Caco-2 (cell line): ENCODE results near the gene VPS50. TPM values are rescaled to one million over a fixed set of nuclear protein-coding genes. Genes with fewer than 3 reads are reported as not detected.

Experiments
- BruUV-seq: library from RNA; stranded (reverse); fragments of 400-500 nt; replicated peaks from 2 replicates; lab custom pipeline; 2021; lab: Mats Ljungman, UMichigan
- CTCF ChIA-PET: fragments of 300-600 bp; sonication (Branson Sonifier 250); formaldehyde crosslinking; loops from one replicate; lab custom pipeline; 2022; ENCODE audit warnings: antibody characterized with exemption; lab: Charles Lee
- POLR2A ChIA-PET: fragments of 300-600 bp; sonication (Branson Sonifier 250); formaldehyde crosslinking; loops from one replicate; lab custom pipeline; 2022; ENCODE audit warnings: antibody characterized with exemption; lab: Charles Lee
- DNase-seq, 2 experiments: peaks; one replicate each; pipeline versions ENCODE4 v3.0.0 to v3.0.0-alpha.2; 2020 to 2022
- H3K27me3 ChIP-seq: replicated peaks from 2 replicates; pipeline ENCODE4 v1.6.0; 2011; ENCODE audit warnings: low read length; ENCODE audit not compliant: control insufficient read depth, insufficient read depth
- H3K36me3 ChIP-seq: 2 replicates; pipeline ENCODE4 v1.5.1; 2011; ENCODE audit warnings: low read length; ENCODE audit not compliant: control insufficient read depth, insufficient read depth
- H3K4me1 ChIP-seq: fragments of 250-450 bp; sonication (Bioruptor Pico); 2 replicates; pipeline ENCODE4 v1.5.1; 2020; ENCODE audit warnings: mild to moderate bottlenecking
- H3K4me3 ChIP-seq: 2 replicates; pipeline ENCODE4 v1.5.1; 2011; ENCODE audit warnings: low read depth, mild to moderate bottlenecking, control low read depth, low read length
- H3K9me3 ChIP-seq: fragments of 250-450 bp; sonication (Bioruptor Pico); 2 replicates; pipeline ENCODE4 v1.5.1; 2020; ENCODE audit warnings: mild to moderate bottlenecking, moderate library complexity
- H3K27ac Mint-ChIP-seq: one replicate; pipeline ENCODE4 v1.8.0; 2022; ENCODE audit warnings: mixed read lengths; ENCODE audit not compliant: unreplicated experiment
- H3K27me3 Mint-ChIP-seq: one replicate; pipeline ENCODE4 v1.8.0; 2022; ENCODE audit warnings: mixed read lengths; ENCODE audit not compliant: insufficient read depth, unreplicated experiment
- H3K36me3 Mint-ChIP-seq: one replicate; pipeline ENCODE4 v1.8.0; 2022; ENCODE audit warnings: mild to moderate bottlenecking, mixed read lengths; ENCODE audit not compliant: insufficient read depth, unreplicated experiment
- H3K4me1 Mint-ChIP-seq: one replicate; pipeline ENCODE4 v1.8.0; 2022; ENCODE audit warnings: low read depth, mixed read lengths; ENCODE audit not compliant: unreplicated experiment
- H3K4me3 Mint-ChIP-seq: one replicate; pipeline ENCODE4 v1.8.0; 2022; ENCODE audit warnings: mild to moderate bottlenecking, moderate library complexity, mixed read lengths; ENCODE audit not compliant: unreplicated experiment
- H3K9me3 Mint-ChIP-seq: one replicate; pipeline ENCODE4 v1.8.0; 2022; ENCODE audit warnings: mixed read lengths; ENCODE audit not compliant: unreplicated experiment
- intact Hi-C: fragments of 100-400 bp; cut with micrococcal nuclease; formaldehyde crosslinking; loops from one replicate; pipeline ENCODE4 v1.10.0; 2022; ENCODE audit not compliant: unreplicated experiment
- total RNA-seq: library from RNA; stranded (reverse); gene quantifications from 2 replicates; pipeline ENCODE4 v1.2.3, GENCODE V29; 2022
- TF ChIP-seq, protein P1 (sequence below), 2 experiments: fragments of 200-600 bp in 1 of 2; IDR thresholded peaks; 1 replicate in 1 of 2; 2 replicates in 1 of 2; pipeline versions ENCODE4 v1.5.1 to v1.8.0; 2011 to 2022; ENCODE audit warnings: antibody characterized with exemption in 1 of 2, control low read depth in 1 of 2, inconsistent platforms in 1 of 2, low read depth in 1 of 2, low read length in 1 of 2, mild to moderate bottlenecking in 1 of 2, moderate library complexity in 1 of 2; ENCODE audit not compliant: insufficient read depth in 1 of 2, severe bottlenecking in 1 of 2, unreplicated experiment in 1 of 2

The VPS50 gene
- total RNA-seq, 1 experiment from 2014 or later: 40.3 TPM

DNA sequence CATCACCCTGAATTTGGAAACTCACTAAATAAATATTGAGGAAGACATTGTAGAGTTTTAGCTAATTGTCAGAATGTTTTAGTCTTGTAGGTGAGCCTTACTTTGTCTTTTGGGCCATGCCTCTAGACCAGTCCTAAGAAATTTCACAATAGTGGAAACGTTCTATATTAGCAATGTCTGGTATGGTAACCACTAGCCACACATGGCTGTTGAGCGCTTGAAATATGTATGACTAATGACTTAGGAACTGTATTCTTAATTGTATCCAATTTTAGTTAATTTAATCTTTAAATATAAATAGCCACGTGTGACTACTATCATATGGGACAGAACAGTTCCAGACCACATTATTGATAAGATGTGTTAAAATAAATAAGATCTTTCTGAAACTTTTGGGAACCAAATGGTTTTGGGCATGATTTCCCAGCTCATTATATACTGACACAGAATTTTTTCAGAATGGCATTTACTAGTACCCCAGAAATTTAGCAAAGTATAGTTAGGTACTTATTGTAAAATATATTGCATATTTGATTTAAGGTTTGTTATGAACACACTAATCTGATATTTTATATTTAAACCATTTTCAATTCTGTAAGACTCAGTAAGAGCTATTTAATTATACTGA is 95.0 kb downstream of the VPS50 start:
- H3K9me3 ChIP-seq: no peaks in the 10 kb centered on the region
- no peak for DNase-seq
- H3K4me3 ChIP-seq: no peak overlapping the region
- no peak overlapping the region for H3K27ac Mint-ChIP-seq
- intact Hi-C loops: no loop called here
- POLR2A ChIA-PET: no interaction called here
- peaks cover 13% of the 10 kb centered on the region for H3K36me3 Mint-ChIP-seq
- TF ChIP-seq, protein P1, sequence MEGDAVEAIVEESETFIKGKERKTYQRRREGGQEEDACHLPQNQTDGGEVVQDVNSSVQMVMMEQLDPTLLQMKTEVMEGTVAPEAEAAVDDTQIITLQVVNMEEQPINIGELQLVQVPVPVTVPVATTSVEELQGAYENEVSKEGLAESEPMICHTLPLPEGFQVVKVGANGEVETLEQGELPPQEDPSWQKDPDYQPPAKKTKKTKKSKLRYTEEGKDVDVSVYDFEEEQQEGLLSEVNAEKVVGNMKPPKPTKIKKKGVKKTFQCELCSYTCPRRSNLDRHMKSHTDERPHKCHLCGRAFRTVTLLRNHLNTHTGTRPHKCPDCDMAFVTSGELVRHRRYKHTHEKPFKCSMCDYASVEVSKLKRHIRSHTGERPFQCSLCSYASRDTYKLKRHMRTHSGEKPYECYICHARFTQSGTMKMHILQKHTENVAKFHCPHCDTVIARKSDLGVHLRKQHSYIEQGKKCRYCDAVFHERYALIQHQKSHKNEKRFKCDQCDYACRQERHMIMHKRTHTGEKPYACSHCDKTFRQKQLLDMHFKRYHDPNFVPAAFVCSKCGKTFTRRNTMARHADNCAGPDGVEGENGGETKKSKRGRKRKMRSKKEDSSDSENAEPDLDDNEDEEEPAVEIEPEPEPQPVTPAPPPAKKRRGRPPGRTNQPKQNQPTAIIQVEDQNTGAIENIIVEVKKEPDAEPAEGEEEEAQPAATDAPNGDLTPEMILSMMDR (IDR thresholded peaks at IDR 0.05; ENCODE audit: insufficient read depth in 1 of 2, low read depth in 1 of 2, low read length in 1 of 2, severe bottlenecking in 1 of 2, unreplicated experiment in 1 of 2): no peak
- no peak overlapping the region for H3K4me3 Mint-ChIP-seq
- no TSS peak for BruUV-seq
- H3K4me1 ChIP-seq: no peaks in the 10 kb centered on the region
- no peaks in the 10 kb centered on the region for H3K27me3 Mint-ChIP-seq
- CTCF ChIA-PET: no interaction called here
- H3K27me3 ChIP-seq: no peaks in the 10 kb centered on the region
- peaks cover 10% of the 10 kb centered on the region for H3K9me3 Mint-ChIP-seq
- no peaks in the 10 kb centered on the region for H3K36me3 ChIP-seq
- no peaks in the 10 kb centered on the region for H3K4me1 Mint-ChIP-seq

DNA sequence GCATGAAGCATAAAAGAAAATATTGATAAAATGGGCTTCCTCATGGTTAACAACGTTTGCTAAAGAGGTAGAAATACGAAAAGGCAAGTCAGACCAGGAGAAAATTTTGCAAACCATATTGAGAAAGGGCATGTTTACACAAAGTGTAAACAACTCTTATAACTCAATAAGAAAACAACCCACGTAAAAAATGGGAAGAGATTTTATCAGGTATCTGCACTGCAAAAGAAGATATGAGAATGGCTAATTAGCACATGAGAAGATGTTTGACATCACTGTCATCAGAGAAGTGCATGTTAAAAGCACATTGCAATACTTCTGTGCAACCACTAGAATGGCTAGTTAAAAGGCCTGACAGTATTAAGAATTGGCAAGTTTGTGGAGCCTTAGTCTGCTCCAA is 99.5 kb downstream of the VPS50 start:
- BruUV-seq: no TSS peak
- Mint-ChIP-seq H3K9me3 (peaks cover 10% of the 10 kb centered on the region), H3K27me3 (no peaks in the 10 kb centered on the region), H3K27ac (no peak overlapping the region), H3K4me3 (no peak overlapping the region), H3K4me1 (no peaks in the 10 kb centered on the region), H3K36me3 (no peaks in the 10 kb centered on the region)
- Histone ChIP-seq H3K27me3 (no peaks in the 10 kb centered on the region), H3K4me3 (no peak overlapping the region), H3K9me3 (no peaks in the 10 kb centered on the region), H3K36me3 (no peaks in the 10 kb centered on the region), H3K4me1 (no peaks in the 10 kb centered on the region)
- TF ChIP-seq, protein P1 (IDR thresholded peaks at IDR 0.05; ENCODE audit: insufficient read depth in 1 of 2, low read depth in 1 of 2, low read length in 1 of 2, severe bottlenecking in 1 of 2, unreplicated experiment in 1 of 2): no peak
- CTCF ChIA-PET: no interaction called here
- no peak for DNase-seq
- POLR2A ChIA-PET: no interaction called here
- intact Hi-C loops: no loop called here

DNA sequence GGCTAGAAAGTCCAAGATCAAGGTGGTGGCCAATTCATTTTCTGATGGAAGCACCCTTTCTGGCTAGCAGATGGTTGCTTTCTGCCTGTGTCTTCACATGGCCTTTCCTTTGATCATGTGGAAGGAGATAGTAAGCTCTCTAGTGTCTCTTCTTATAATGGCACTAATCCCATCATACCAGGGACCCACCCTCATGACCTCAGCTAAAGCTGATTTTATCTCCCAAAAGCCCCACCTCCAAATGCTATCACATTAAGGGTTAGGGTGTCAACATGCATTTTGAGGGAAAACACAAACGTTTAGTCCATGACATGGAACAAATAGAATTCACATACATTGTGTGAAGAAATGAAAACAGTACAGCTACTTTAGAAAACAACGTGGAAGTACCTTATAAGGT is 100.0 kb downstream of the VPS50 start:
- ChIA-PET CTCF (no interaction called here), POLR2A (no interaction called here)
- TF ChIP-seq, protein P1 (IDR thresholded peaks at IDR 0.05; ENCODE audit: insufficient read depth in 1 of 2, low read depth in 1 of 2, low read length in 1 of 2, severe bottlenecking in 1 of 2, unreplicated experiment in 1 of 2): no peak
- Mint-ChIP-seq H3K4me3 (no peak overlapping the region), H3K36me3 (no peaks in the 10 kb centered on the region), H3K27ac (no peak overlapping the region), H3K27me3 (no peaks in the 10 kb centered on the region), H3K9me3 (peaks cover 10% of the 10 kb centered on the region), H3K4me1 (no peaks in the 10 kb centered on the region)
- BruUV-seq: no TSS peak
- H3K4me1 ChIP-seq: no peaks in the 10 kb centered on the region
- DNase-seq: no peak
- no peaks in the 10 kb centered on the region for H3K36me3 ChIP-seq
- intact Hi-C loops: no loop called here
- H3K27me3 ChIP-seq: no peaks in the 10 kb centered on the region
- H3K4me3 ChIP-seq: no peak overlapping the region
- H3K9me3 ChIP-seq: no peaks in the 10 kb centered on the region
